Endothelial cell of umbilical vein (primary cell): Measurements from ENCODE around the gene GRIK3. TPM values are rescaled to one million over a fixed set of nuclear protein-coding genes. Genes with fewer than 3 reads are reported as not detected.

Source experiments
- BruUV-seq: library from RNA; stranded (reverse); fragments of 400-500 nt; replicated peaks from 2 replicates; lab custom pipeline; 2021; lab: Mats Ljungman, UMichigan
- CTCF ChIA-PET: fragments of 300-600, 350-600 bp; sonication (Branson Sonifier 250); formaldehyde crosslinking; loops from one replicate; lab custom pipeline; 2021; ENCODE audit warnings: antibody characterized with exemption, inconsistent platforms; lab: Charles Lee
- POLR2A ChIA-PET: fragments of 300-600, 350-600 bp; sonication (Branson Sonifier 250); formaldehyde crosslinking; loops from one replicate; lab custom pipeline; 2021; ENCODE audit warnings: antibody characterized with exemption, inconsistent platforms; lab: Charles Lee
- DNase-seq: peaks from one replicate; pipeline ENCODE4 v3.0.0-alpha.2; 2011; ENCODE audit warnings: low read depth, low spot score
- FAIRE-seq: peaks from 2 replicates; lab custom pipeline; 2011; peaks lifted over from hg19 to GRCh38; lab: Jason Lieb, UNC
- H2AFZ ChIP-seq: 2 replicates; pipeline ENCODE4 v1.6.0; 2012; ENCODE audit warnings: low read depth, low read length, control low read depth, inconsistent platforms
- H3K27ac ChIP-seq: 2 replicates; pipeline ENCODE4 v1.5.1; 2011; ENCODE audit warnings: low read depth, mild to moderate bottlenecking, control low read depth, low read length, moderate library complexity; ENCODE audit not compliant: insufficient read depth
- H3K27me3 ChIP-seq, 2 experiments: 2 replicates each; pipeline versions ENCODE4 v1.6.0 to v1.6.1; 2011; ENCODE audit warnings: low read length in 2 of 2, mixed read lengths in 1 of 2; ENCODE audit not compliant: control insufficient read depth in 2 of 2, insufficient read depth in 2 of 2
- H3K36me3 ChIP-seq, 2 experiments: 2 replicates in 1 of 2; 3 replicates in 1 of 2; pipeline ENCODE4 v1.5.1; 2011; ENCODE audit warnings: low read length in 2 of 2, mild to moderate bottlenecking in 1 of 2, moderate library complexity in 1 of 2; ENCODE audit not compliant: control insufficient read depth in 2 of 2, insufficient read depth in 2 of 2; ENCODE audit errors: extremely low read depth in 1 of 2
- H3K4me1 ChIP-seq: 3 replicates; pipeline ENCODE4 v1.5.1; 2011; ENCODE audit warnings: mild to moderate bottlenecking, low read length; ENCODE audit not compliant: control insufficient read depth, insufficient read depth; ENCODE audit errors: extremely low read depth
- H3K4me2 ChIP-seq: 2 replicates; pipeline ENCODE4 v1.6.1; 2011; ENCODE audit warnings: low read length, control low read depth, mixed read lengths; ENCODE audit not compliant: insufficient read depth
- H3K4me3 ChIP-seq, 3 experiments: fragments of 200-600 bp in 1 of 3; sonication (generic), shearing (Covaris generic) in 1 of 3; replicated peaks in 1 of 3; 2 replicates each; pipeline ENCODE4 v1.5.1; 2011 to 2016; ENCODE audit warnings: control low read depth in 3 of 3, low read length in 3 of 3, mild to moderate bottlenecking in 2 of 3, inconsistent platforms in 1 of 3, low read depth in 1 of 3, moderate library complexity in 1 of 3; ENCODE audit not compliant: insufficient read depth in 1 of 3
- H3K79me2 ChIP-seq: 2 replicates; pipeline ENCODE4 v1.6.0; 2012; ENCODE audit warnings: low read length, inconsistent platforms; ENCODE audit not compliant: control insufficient read depth, insufficient read depth
- H3K9ac ChIP-seq: replicated peaks from 2 replicates; pipeline ENCODE3; 2011; ENCODE audit warnings: low read length, control low read depth; ENCODE audit not compliant: insufficient read depth; ENCODE audit errors: extremely low read depth
- H3K9me1 ChIP-seq: replicated peaks from 3 replicates; pipeline ENCODE4 v1.6.0; 2011; ENCODE audit warnings: mild to moderate bottlenecking, low read length; ENCODE audit not compliant: control insufficient read depth, insufficient read depth; ENCODE audit errors: extremely low read depth
- H3K9me3 ChIP-seq: replicated peaks from 2 replicates; pipeline ENCODE4 v1.5.1; 2012; ENCODE audit warnings: low read length, inconsistent platforms; ENCODE audit not compliant: control insufficient read depth, insufficient read depth
- H4K20me1 ChIP-seq: replicated peaks from 2 replicates; pipeline ENCODE3; 2011; ENCODE audit warnings: mild to moderate bottlenecking, low read length; ENCODE audit not compliant: control insufficient read depth, insufficient read depth; ENCODE audit errors: extremely low read depth
- CTCF ChIP-seq, 2 donors: IDR thresholded peaks; 1 replicate in 1 of 2; 2 replicates in 1 of 2; pipeline ENCODE4 v1.5.1; 2011; ENCODE audit warnings: low read length in 2 of 2, mild to moderate bottlenecking in 2 of 2, moderate library complexity in 2 of 2, control low read depth in 1 of 2, inconsistent platforms in 1 of 2, low read depth in 1 of 2; ENCODE audit not compliant: insufficient read depth in 1 of 2; ENCODE audit errors: extremely low read depth in 1 of 2
- EZH2 ChIP-seq: IDR thresholded peaks from 2 replicates; pipeline ENCODE4 v1.6.1; 2012; ENCODE audit warnings: borderline replicate concordance, low read depth, mild to moderate bottlenecking, moderate library complexity, low read length, inconsistent platforms; ENCODE audit not compliant: severe bottlenecking
- FOS ChIP-seq: IDR thresholded peaks from 2 replicates; pipeline ENCODE4 v1.6.1; 2011; ENCODE audit warnings: mild to moderate bottlenecking, low read length, moderate library complexity, borderline replicate concordance; ENCODE audit not compliant: insufficient read depth
- GATA2 ChIP-seq: IDR thresholded peaks from 2 replicates; pipeline ENCODE4 v1.7.0; 2011; ENCODE audit warnings: low read depth, mild to moderate bottlenecking, moderate library complexity, mixed read lengths, low read length; ENCODE audit not compliant: insufficient read length, insufficient read depth
- JUN ChIP-seq: IDR thresholded peaks from 2 replicates; pipeline ENCODE4 v1.6.1; 2011; ENCODE audit warnings: borderline replicate concordance, low read depth; ENCODE audit not compliant: insufficient read length, insufficient read depth
- MAX ChIP-seq: IDR thresholded peaks from 2 replicates; pipeline ENCODE4 v1.6.1; 2011; ENCODE audit not compliant: insufficient read depth, insufficient read length
- POLR2A ChIP-seq: IDR thresholded peaks from 2 replicates; pipeline ENCODE4 v1.6.1; 2012; ENCODE audit warnings: low read depth, mild to moderate bottlenecking, control low read depth, low read length
- dilution Hi-C: fragments of 300-500 bp; cut with MboI; formaldehyde crosslinking; loops from one replicate; pipeline ENCODE4 v1.15.0; 2019; ENCODE audit warnings: low sequenced_read_pairs; ENCODE audit not compliant: extremely low pct_ligation_motif_present
- intact Hi-C: fragments of 100-400 bp; cut with micrococcal nuclease; formaldehyde crosslinking; loops from one replicate; pipeline ENCODE4 v1.10.0; 2022
- polyA plus RNA-seq, 4 experiments: library from polyadenylated mRNA; depleted of rRNA in 3 of 4; stranded (reverse) in 3 of 4; unstranded in 1 of 4; fragments of >200 nt; gene quantifications; 2 replicates each; pipeline versions ENCODE4 v1.2.1 to v1.2.3, GENCODE V29; 2011 to 2012; ENCODE audit warnings: missing spikeins in 1 of 4
- total RNA-seq: library from RNA; stranded (reverse); gene quantifications from 2 replicates; pipeline ENCODE4 v1.2.3, GENCODE V29; 2021

Gene GRIK3
- total and polyA plus RNA-seq, 2 donors (not counting 3 experiments of a cell fraction or from before 2014, with no cell fraction given), result not detected

GRCh38 chr1:36982709-36983108, 51.6 kb downstream of the GRIK3 start:
- no TSS peak for BruUV-seq
- intact Hi-C loops, result no loop called here
- TF ChIP-seq POLR2A (no peak), JUN (no peak), GATA2 (no peak), FOS (no peak), MAX (no peak), CTCF (IDR thresholded peaks at IDR 0.05; ENCODE audit: extremely low read depth in 1 of 2, insufficient read depth in 1 of 2, low read depth in 1 of 2, low read length in 2 of 2) (no peak), EZH2 (no peak)

More at GRCh38 chr1:36982709-36983108, 51.6 kb downstream of the GRIK3 start:
- Histone ChIP-seq H4K20me1 (no peaks in the 10 kb centered on the region), H3K36me3 (no peaks in the 10 kb centered on the region), H3K79me2 (no peaks in the 10 kb centered on the region), H3K27me3 (no peaks in the 10 kb centered on the region), H3K9ac (no peak overlapping the region), H3K4me2 (no peak overlapping the region), H3K4me3 (no peak overlapping the region), H2AFZ (no peak overlapping the region), H3K9me1 (no peaks in the 10 kb centered on the region), H3K9me3 (no peaks in the 10 kb centered on the region), H3K4me1 (no peaks in the 10 kb centered on the region), H3K27ac (no peak overlapping the region)
- FAIRE-seq (no peak), DNase-seq (no peak)
- dilution Hi-C loops, result no loop called here
- CTCF ChIA-PET, result no interaction called here
- POLR2A ChIA-PET, result no interaction called here
